ENCODE data around the gene MICALL1. TPM values are rescaled to one million over a fixed set of nuclear protein-coding genes. Genes with fewer than 3 reads are reported as not detected.

The MICALL1 gene
- total RNA-seq, 1 donor from 2014 or later, result 115 TPM

GRCh38 chr22:37924386-37925065, 18.4 kb downstream of the MICALL1 start:
- no peak for TF ChIP-seq CTCF (IDR thresholded peaks at IDR 0.05; ENCODE audit: insufficient read depth, low read length, poor library complexity, severe bottlenecking)
- Histone ChIP-seq H3K27me3 (ENCODE audit: control insufficient read depth, insufficient read depth, low read length) (no peaks in the 10 kb centered on the region), H3K4me3 (ENCODE audit: low read depth, low read length) (no peak overlapping the region), H3K36me3 (ENCODE audit: control insufficient read depth, insufficient read depth, low read length) (peaks cover 6% of the 10 kb centered on the region)
- no peak for DNase-seq (ENCODE audit: low read depth)

GRCh38 chr22:37925330-37925729, 19.2 kb downstream of the MICALL1 start:
- no peak for TF ChIP-seq CTCF (IDR thresholded peaks at IDR 0.05; ENCODE audit: insufficient read depth, low read length, poor library complexity, severe bottlenecking)
- Histone ChIP-seq H3K36me3 (ENCODE audit: control insufficient read depth, insufficient read depth, low read length) (peaks cover 6% of the 10 kb centered on the region), H3K27me3 (ENCODE audit: control insufficient read depth, insufficient read depth, low read length) (no peaks in the 10 kb centered on the region), H3K4me3 (ENCODE audit: low read depth, low read length) (no peak overlapping the region)
- no peak for DNase-seq (ENCODE audit: low read depth)

GRCh38 chr22:37925767-37926166, 19.7 kb downstream of the MICALL1 start:
- peaks cover 8% of the 10 kb centered on the region for H3K36me3 ChIP-seq (ENCODE audit: control insufficient read depth, insufficient read depth, low read length)
- DNase-seq (ENCODE audit: low read depth), result no peak
- TF ChIP-seq CTCF (IDR thresholded peaks at IDR 0.05; ENCODE audit: insufficient read depth, low read length, poor library complexity, severe bottlenecking), result no peak
- no peak overlapping the region for H3K4me3 ChIP-seq (ENCODE audit: low read depth, low read length)
- H3K27me3 ChIP-seq (ENCODE audit: control insufficient read depth, insufficient read depth, low read length), result no peaks in the 10 kb centered on the region

GRCh38 chr22:37926358-37926757, 20.3 kb downstream of the MICALL1 start:
- DNase-seq (ENCODE audit: low read depth), result no peak
- no peak for TF ChIP-seq CTCF (IDR thresholded peaks at IDR 0.05; ENCODE audit: insufficient read depth, low read length, poor library complexity, severe bottlenecking)
- Histone ChIP-seq H3K27me3 (ENCODE audit: control insufficient read depth, insufficient read depth, low read length) (no peaks in the 10 kb centered on the region), H3K36me3 (ENCODE audit: control insufficient read depth, insufficient read depth, low read length) (peaks cover 8% of the 10 kb centered on the region), H3K4me3 (ENCODE audit: low read depth, low read length) (no peak overlapping the region)

GRCh38 chr22:37926771-37927636, 20.9 kb downstream of the MICALL1 start:
- H3K36me3 ChIP-seq (ENCODE audit: control insufficient read depth, insufficient read depth, low read length), result peaks cover 8% of the 10 kb centered on the region
- no peaks in the 10 kb centered on the region for H3K27me3 ChIP-seq (ENCODE audit: control insufficient read depth, insufficient read depth, low read length)
- no peak for TF ChIP-seq CTCF (IDR thresholded peaks at IDR 0.05; ENCODE audit: insufficient read depth, low read length, poor library complexity, severe bottlenecking)
- no peak for DNase-seq (ENCODE audit: low read depth)
- H3K4me3 ChIP-seq (ENCODE audit: low read depth, low read length), result no peak overlapping the region
